ENCODE measurements around the gene VAMP2. TPM values are rescaled to one million over a fixed set of nuclear protein-coding genes. Genes with fewer than 3 reads are reported as not detected.

The VAMP2 gene
- total RNA-seq, 4 donors from 2014 or later: 10.9 to 37.0 (median 25.7) TPM

DNA sequence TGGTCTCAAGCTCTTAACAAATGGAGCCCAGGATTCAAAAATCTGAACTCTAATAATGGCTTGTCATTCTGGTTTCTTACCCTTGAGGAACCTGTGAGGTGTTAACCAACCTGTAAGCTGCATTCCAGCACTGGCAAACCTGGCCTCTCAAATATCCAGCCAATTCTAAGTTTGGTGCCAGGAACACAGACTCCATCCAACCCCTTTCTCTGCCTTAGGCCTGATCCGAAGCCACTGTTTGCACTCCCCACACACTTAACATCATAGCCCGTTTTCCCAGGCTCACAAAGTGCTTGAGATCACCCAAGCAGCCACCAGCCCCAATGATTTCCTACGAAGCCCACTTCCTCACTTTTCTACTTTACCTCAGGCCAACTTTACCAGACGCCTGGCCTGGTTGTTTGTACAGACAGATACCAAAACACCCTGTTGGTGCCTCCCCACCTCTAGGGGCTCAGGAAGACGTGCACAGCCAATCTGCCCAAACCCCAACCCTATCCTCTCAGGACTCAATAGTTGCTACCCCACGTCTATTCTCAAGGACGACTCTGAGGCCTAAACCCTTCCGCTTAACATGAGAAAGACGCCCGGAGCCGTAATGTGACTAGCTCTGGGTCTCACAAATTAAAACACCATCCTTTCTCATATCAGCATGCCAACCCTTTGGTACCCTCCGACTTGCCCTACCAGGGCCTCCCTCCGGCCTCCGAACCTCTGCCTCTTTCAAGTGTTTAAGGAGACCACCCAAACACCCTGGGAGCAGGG lies 7.3 kb downstream of the VAMP2 start:
- DNase-seq: peak in 1 of 2 donors; percentile 74

GRCh38 chr17:8154608-8155155 lies 8.1 kb downstream of the VAMP2 start:
- H3K27me3 ChIP-seq: no peaks in the 10 kb centered on the region
- H3K9me3 ChIP-seq: no peaks in the 10 kb centered on the region
- peak overlapping the region; percentile 98 to 100 (median 100) for H3K27ac ChIP-seq
- H3K4me1 ChIP-seq: peaks cover 37 to 42% of the 10 kb centered on the region in 2 donors
- in situ Hi-C loops (cut with MboI; ENCODE audit: low sequenced_read_pairs in 4 of 4) (loop anchor here in 1 of 4 donors (5.0 kb wide), 1 partner anchor 312 kb away; no protein-coding TSS in a partner anchor), intact Hi-C loops (cut with DNase I; ENCODE audit: low total_unique reads) (loop anchor here (2.0 to 10.0 kb wide), 5 partner anchors 312 to 912 kb away; partner anchors contain the start of genes CD68, GABARAP and SLC2A4)
- no peak for TF ChIP-seq CTCF (IDR thresholded peaks at IDR 0.05 in 4 of 5, conservative IDR thresholded peaks at IDR 0.05 in 1 of 5)
- peak in 1 of 2 donors; percentile 32 for TF ChIP-seq POLR2A (IDR thresholded peaks at IDR 0.05)
- peak overlapping the region; percentile 96 to 97 (median 96) for H3K4me3 ChIP-seq
- H3K36me3 ChIP-seq: peaks cover 0 to 33% of the 10 kb centered on the region in 2 donors
- DNase-seq (no peak), ATAC-seq (no peak)

More for the DNA sequence above, 7.3 kb downstream of the VAMP2 start:
- peaks cover 30 to 35% of the 10 kb centered on the region in 2 donors for H3K4me1 ChIP-seq
- no peaks in the 10 kb centered on the region for H3K27me3 ChIP-seq
- intact Hi-C loops (cut with DNase I; ENCODE audit: low total_unique reads): loop anchor here (2.0 to 10.0 kb wide), 2 partner anchors 581 to 673 kb away; partner anchors contain the start of gene CD68
- peaks cover 0 to 27% of the 10 kb centered on the region in 2 donors for H3K36me3 ChIP-seq
- H3K4me3 ChIP-seq: peak overlapping the region; percentile 96 to 97 (median 96)
- in situ Hi-C loops (cut with MboI; ENCODE audit: low sequenced_read_pairs in 4 of 4): no loop called here
- no peak for ATAC-seq
- no peaks in the 10 kb centered on the region for H3K9me3 ChIP-seq
- TF ChIP-seq POLR2A (IDR thresholded peaks at IDR 0.05) (no peak), CTCF (IDR thresholded peaks at IDR 0.05 in 4 of 5, conservative IDR thresholded peaks at IDR 0.05 in 1 of 5) (no peak)
- H3K27ac ChIP-seq: peak overlapping the region; percentile 98 to 100 (median 100)

- Histone ChIP-seq H3K4me3 (peak overlapping the region; percentile 96 to 97 (median 96)), H3K27me3 (no peaks in the 10 kb centered on the region), H3K36me3 (peaks cover 0 to 33% of the 10 kb centered on the region in 2 donors), H3K4me1 (peaks cover 42 to 48% of the 10 kb centered on the region in 2 donors), H3K9me3 (no peaks in the 10 kb centered on the region), H3K27ac (peak overlapping the region; percentile 98 to 100 (median 100))
- peak; percentile 99 to 100 for DNase-seq
- in situ Hi-C loops (cut with MboI; ENCODE audit: low sequenced_read_pairs in 4 of 4): loop anchor here in 1 of 4 donors (5.0 kb wide), 1 partner anchor 312 kb away; no protein-coding TSS in a partner anchor
- peak; percentile 28 to 29 for ATAC-seq
- TF ChIP-seq POLR2A (IDR thresholded peaks at IDR 0.05) (peak; percentile 70 to 95), CTCF (IDR thresholded peaks at IDR 0.05 in 4 of 5, conservative IDR thresholded peaks at IDR 0.05 in 1 of 5) (no peak)
- intact Hi-C loops (cut with DNase I; ENCODE audit: low total_unique reads): loop anchor here (2.0 to 10.0 kb wide), 5 partner anchors 312 to 912 kb away; partner anchors contain the start of genes CD68, GABARAP and SLC2A4
Observed at GRCh38 chr17:8153957-8154607, 8.7 kb downstream of the VAMP2 start.

- no peaks in the 10 kb centered on the region for H3K9me3 ChIP-seq
- peak; percentile 5 to 7 for ATAC-seq
- peaks cover 0 to 38% of the 10 kb centered on the region in 2 donors for H3K36me3 ChIP-seq
- peak overlapping the region; percentile 98 to 100 (median 100) for H3K27ac ChIP-seq
- intact Hi-C loops (cut with DNase I; ENCODE audit: low total_unique reads): loop anchor here (5.0 to 10.0 kb wide), 4 partner anchors 311 to 911 kb away; partner anchors contain the start of genes CD68, GABARAP and SLC2A4
- peak overlapping the region; percentile 69 to 97 (median 84) for H3K4me3 ChIP-seq
- H3K27me3 ChIP-seq: no peaks in the 10 kb centered on the region
- TF ChIP-seq CTCF (IDR thresholded peaks at IDR 0.05 in 4 of 5, conservative IDR thresholded peaks at IDR 0.05 in 1 of 5): no peak
- TF ChIP-seq POLR2A (IDR thresholded peaks at IDR 0.05): peak in 1 of 2 donors; percentile 47
- peak; percentile 78 to 86 for DNase-seq
- in situ Hi-C loops (cut with MboI; ENCODE audit: low sequenced_read_pairs in 4 of 4): loop anchor here in 1 of 4 donors (5.0 kb wide), 1 partner anchor 311 kb away; no protein-coding TSS in a partner anchor
- H3K4me1 ChIP-seq: peaks cover 41 to 52% of the 10 kb centered on the region in 2 donors
Observed at GRCh38 chr17:8153525-8153956, 9.2 kb downstream of the VAMP2 start.
